ENCODE results near the gene SLC15A3.

GRCh38 chr11:60890696-60891095 is 61.3 kb downstream of the SLC15A3 start:
- TF ChIP-seq CTCF (IDR thresholded peaks at IDR 0.05; ENCODE audit: poor library complexity, severe bottlenecking) (no peak), REST (IDR thresholded peaks at IDR 0.05; ENCODE audit: borderline replicate concordance) (no peak), SMC3 (conservative IDR thresholded peaks at IDR 0.05; ENCODE audit: poor library complexity) (no peak), RAD21 (conservative IDR thresholded peaks at IDR 0.05) (no peak), EZH2 (IDR thresholded peaks at IDR 0.05; ENCODE audit: borderline replicate concordance, insufficient read depth, low read length, poor library complexity, severe bottlenecking) (no peak), TAF1 (IDR thresholded peaks at IDR 0.05; ENCODE audit: low read depth) (no peak), POLR2AphosphoS5 (IDR thresholded peaks at IDR 0.05) (no peak), EP300 (conservative IDR thresholded peaks at IDR 0.05; ENCODE audit: poor library complexity, severe bottlenecking) (no peak), MXI1 (conservative IDR thresholded peaks at IDR 0.05; ENCODE audit: poor library complexity, severe bottlenecking) (no peak)
